ES-I3 (cell line): Measurements from ENCODE around the gene SNRPE.
"Not testable (repeated sequence)": the region's sequence is repeated elsewhere in the genome, so short reads cannot be mapped to it uniquely, and the experiment has no call there.

ENCODE experiments used
- H3K36me3 ChIP-seq: 2 replicates; pipeline ENCODE4 v1.6.1; 2013; ENCODE audit warnings: mild to moderate bottlenecking, low read length, control low read depth, moderate library complexity; ENCODE audit not compliant: insufficient read depth
- H3K4me1 ChIP-seq: 2 replicates; pipeline ENCODE4 v1.6.1; 2013; ENCODE audit warnings: mild to moderate bottlenecking, control low read depth, low read length; ENCODE audit not compliant: insufficient read depth
- H3K9ac ChIP-seq: 2 replicates; pipeline ENCODE4 v1.6.1; 2013; ENCODE audit warnings: low read depth, mild to moderate bottlenecking, low read length, moderate library complexity
- H3K9me3 ChIP-seq: 2 replicates; pipeline ENCODE4 v1.6.1; 2013; ENCODE audit warnings: mild to moderate bottlenecking, low read length, moderate library complexity; ENCODE audit not compliant: control insufficient read depth, insufficient read depth

Gene SNRPE

GRCh38 chr1:203861379-203862184 lies at the start of gene SNRPE:
Gene SNRPE (plus strand): TSS chr1:203861599. CDS start chr1:203861660, 61 bp downstream.
- H3K4me1 ChIP-seq: peaks cover 3% of the 10 kb centered on the region; the same call in 1 of the 2 replicates
- peaks cover 27% of the 10 kb centered on the region for H3K36me3 ChIP-seq
- peak within 1 kb of the TSS; percentile 92 for H3K9ac ChIP-seq
- H3K9me3 ChIP-seq: no peaks in the 10 kb centered on the region

- Histone ChIP-seq H3K9ac (no peak overlapping the region), H3K4me1 (no peaks in the 10 kb centered on the region), H3K9me3 (no peaks in the 10 kb centered on the region), H3K36me3 (peaks cover 14% of the 10 kb centered on the region; the same call in 1 of the 2 replicates)
Measured at GRCh38 chr1:203813581-203814341, 47.6 kb upstream of the SNRPE start.

GRCh38 chr1:203818399-203818798 lies 43.0 kb upstream of the SNRPE start:
- Histone ChIP-seq H3K9ac (no peak overlapping the region), H3K9me3 (no peaks in the 10 kb centered on the region), H3K4me1 (no peaks in the 10 kb centered on the region), H3K36me3 (peaks cover 25% of the 10 kb centered on the region)

GRCh38 chr1:203823306-203823705 lies 38.1 kb upstream of the SNRPE start:
- no peaks in the 10 kb centered on the region for H3K9me3 ChIP-seq
- H3K4me1 ChIP-seq: no peaks in the 10 kb centered on the region
- H3K9ac ChIP-seq: no peak overlapping the region
- peaks cover 23% of the 10 kb centered on the region for H3K36me3 ChIP-seq

GRCh38 chr1:203826175-203826574 lies 35.2 kb upstream of the SNRPE start:
- peaks cover 20% of the 10 kb centered on the region for H3K36me3 ChIP-seq
- no peaks in the 10 kb centered on the region for H3K4me1 ChIP-seq
- no peaks in the 10 kb centered on the region for H3K9me3 ChIP-seq
- H3K9ac ChIP-seq: no peak overlapping the region

GRCh38 chr1:203828002-203828401 lies 33.4 kb upstream of the SNRPE start:
- Histone ChIP-seq H3K36me3 (peaks cover 17% of the 10 kb centered on the region), H3K9me3 (no peaks in the 10 kb centered on the region), H3K4me1 (no peaks in the 10 kb centered on the region), H3K9ac (no peak overlapping the region)

GRCh38 chr1:203828503-203828902 lies 32.9 kb upstream of the SNRPE start:
- Histone ChIP-seq H3K36me3 (peaks cover 17% of the 10 kb centered on the region), H3K4me1 (no peaks in the 10 kb centered on the region), H3K9ac (no peak overlapping the region), H3K9me3 (no peaks in the 10 kb centered on the region)

GRCh38 chr1:203829247-203829646 lies 32.2 kb upstream of the SNRPE start:
- not testable (repeated sequence) for H3K9me3 ChIP-seq, H3K4me1 ChIP-seq, H3K9ac ChIP-seq
- peaks cover 17% of the 10 kb centered on the region for H3K36me3 ChIP-seq

- Histone ChIP-seq H3K4me1 (no peaks in the 10 kb centered on the region), H3K9ac (no peak overlapping the region), H3K9me3 (no peaks in the 10 kb centered on the region), H3K36me3 (peaks cover 37% of the 10 kb centered on the region)
Measured at GRCh38 chr1:203835476-203835875, 25.9 kb upstream of the SNRPE start.

- no peak overlapping the region for H3K9ac ChIP-seq
- peaks cover 35% of the 10 kb centered on the region for H3K36me3 ChIP-seq
- H3K9me3 ChIP-seq: peaks cover 5% of the 10 kb centered on the region; the same call in 1 of the 2 replicates
- no peaks in the 10 kb centered on the region for H3K4me1 ChIP-seq
Measured at GRCh38 chr1:203839081-203839480, 22.3 kb upstream of the SNRPE start.

GRCh38 chr1:203840208-203840808 lies 21.1 kb upstream of the SNRPE start:
- H3K36me3 ChIP-seq: peaks cover 42% of the 10 kb centered on the region
- no peaks in the 10 kb centered on the region for H3K4me1 ChIP-seq
- H3K9me3 ChIP-seq: peaks cover 5% of the 10 kb centered on the region; the same call in 1 of the 2 replicates
- H3K9ac ChIP-seq: no peak overlapping the region

GRCh38 chr1:203842559-203842876 lies 18.9 kb upstream of the SNRPE start:
- Histone ChIP-seq H3K9me3 (peaks cover 5% of the 10 kb centered on the region; the same call in 1 of the 2 replicates), H3K4me1 (no peaks in the 10 kb centered on the region), H3K36me3 (peaks cover 44% of the 10 kb centered on the region), H3K9ac (no peak overlapping the region)

- H3K9ac ChIP-seq: no peak overlapping the region
- no peaks in the 10 kb centered on the region for H3K4me1 ChIP-seq
- peaks cover 5% of the 10 kb centered on the region; the same call in 1 of the 2 replicates for H3K9me3 ChIP-seq
- peaks cover 38% of the 10 kb centered on the region for H3K36me3 ChIP-seq
Measured at GRCh38 chr1:203843435-203843834, 18.0 kb upstream of the SNRPE start.

GRCh38 chr1:203853112-203853511 lies 8.3 kb upstream of the SNRPE start:
- not testable (repeated sequence) for H3K4me1 ChIP-seq, H3K9ac ChIP-seq, H3K9me3 ChIP-seq
- peaks cover 19% of the 10 kb centered on the region for H3K36me3 ChIP-seq
